Measurements from ENCODE around the gene TAS2R7. TPM values are rescaled to one million over a fixed set of nuclear protein-coding genes. Genes with fewer than 3 reads are reported as not detected.

Gene TAS2R7
- total RNA-seq, 4 donors from 2014 or later = not detected

DNA sequence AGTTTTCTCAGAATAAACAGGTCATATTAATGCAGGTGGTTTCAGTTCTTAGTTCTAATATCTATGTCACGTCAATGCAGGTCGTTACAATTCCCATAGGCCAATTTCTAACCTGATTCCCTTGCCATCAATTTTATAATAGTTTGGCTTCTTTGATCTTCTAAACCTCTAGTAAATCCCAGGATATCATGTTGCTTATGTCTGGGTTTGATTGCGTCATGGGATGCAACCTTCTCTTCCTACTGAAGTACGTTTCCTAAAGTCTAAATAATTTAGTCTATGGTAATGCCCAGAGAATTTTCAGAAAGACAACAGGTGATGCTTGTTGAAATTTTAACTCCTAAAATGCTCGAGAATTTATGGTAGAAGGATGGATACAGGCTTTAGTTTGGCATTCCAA, 19.2 kb downstream of the TAS2R7 start:
- TF ChIP-seq, protein P1, sequence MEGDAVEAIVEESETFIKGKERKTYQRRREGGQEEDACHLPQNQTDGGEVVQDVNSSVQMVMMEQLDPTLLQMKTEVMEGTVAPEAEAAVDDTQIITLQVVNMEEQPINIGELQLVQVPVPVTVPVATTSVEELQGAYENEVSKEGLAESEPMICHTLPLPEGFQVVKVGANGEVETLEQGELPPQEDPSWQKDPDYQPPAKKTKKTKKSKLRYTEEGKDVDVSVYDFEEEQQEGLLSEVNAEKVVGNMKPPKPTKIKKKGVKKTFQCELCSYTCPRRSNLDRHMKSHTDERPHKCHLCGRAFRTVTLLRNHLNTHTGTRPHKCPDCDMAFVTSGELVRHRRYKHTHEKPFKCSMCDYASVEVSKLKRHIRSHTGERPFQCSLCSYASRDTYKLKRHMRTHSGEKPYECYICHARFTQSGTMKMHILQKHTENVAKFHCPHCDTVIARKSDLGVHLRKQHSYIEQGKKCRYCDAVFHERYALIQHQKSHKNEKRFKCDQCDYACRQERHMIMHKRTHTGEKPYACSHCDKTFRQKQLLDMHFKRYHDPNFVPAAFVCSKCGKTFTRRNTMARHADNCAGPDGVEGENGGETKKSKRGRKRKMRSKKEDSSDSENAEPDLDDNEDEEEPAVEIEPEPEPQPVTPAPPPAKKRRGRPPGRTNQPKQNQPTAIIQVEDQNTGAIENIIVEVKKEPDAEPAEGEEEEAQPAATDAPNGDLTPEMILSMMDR (IDR thresholded peaks at IDR 0.05; ENCODE audit: low read depth) = no peak

- TF ChIP-seq, protein P1 (IDR thresholded peaks at IDR 0.05; ENCODE audit: low read depth) = no peak
Observed at GRCh38 chr12:10779103-10779502, 23.3 kb downstream of the TAS2R7 start.

DNA sequence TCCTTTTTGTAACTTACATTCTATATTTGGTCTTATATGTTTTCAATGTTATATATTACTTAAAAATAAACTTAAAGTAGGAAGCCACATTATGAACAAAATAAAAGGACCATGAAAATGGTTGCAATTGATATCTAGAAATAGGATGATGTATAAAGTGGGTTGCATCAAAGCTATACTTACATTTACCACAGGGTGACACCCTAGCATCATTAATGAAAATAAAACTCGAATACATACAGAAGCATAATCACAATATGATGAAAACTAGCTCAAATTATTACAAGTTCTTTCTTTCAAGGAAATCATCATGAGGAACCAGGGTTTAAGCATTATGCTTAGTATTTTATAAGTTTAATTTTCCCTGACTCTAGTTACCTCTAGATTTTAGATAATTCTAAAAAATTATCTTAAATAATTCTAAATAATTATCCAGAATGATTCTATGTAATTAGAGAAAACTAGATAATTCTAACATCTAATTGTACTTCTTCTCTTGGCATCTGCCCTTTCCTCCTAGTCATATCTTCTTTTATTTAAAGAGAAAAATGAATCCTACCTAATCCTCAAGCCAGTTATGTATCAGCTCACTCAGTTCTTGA, 31.2 kb downstream of the TAS2R7 start:
- TF ChIP-seq, protein P1 (IDR thresholded peaks at IDR 0.05; ENCODE audit: low read depth) = no peak

GRCh38 chr12:10759657-10760056, 42.8 kb downstream of the TAS2R7 start:
- TF ChIP-seq, protein P1 (IDR thresholded peaks at IDR 0.05; ENCODE audit: low read depth) = no peak

DNA sequence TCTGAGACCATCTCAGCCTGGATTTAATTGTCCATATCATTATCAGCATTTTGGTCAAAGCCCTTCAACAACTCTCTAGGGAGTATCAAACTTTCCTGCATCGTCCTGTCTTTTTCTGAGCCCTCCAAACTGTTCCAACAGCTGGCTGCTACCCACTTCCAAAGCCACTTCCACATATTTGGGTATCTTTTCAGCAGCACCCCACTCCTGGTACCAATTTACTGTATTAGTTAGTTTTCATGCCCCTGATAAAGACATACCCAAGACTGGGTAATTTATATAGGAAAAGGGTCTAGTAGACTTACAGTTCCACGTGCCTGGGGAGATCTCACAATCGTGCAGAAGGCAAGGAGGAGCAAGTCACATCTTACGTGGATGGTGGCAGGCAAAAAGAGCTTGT, 46.2 kb downstream of the TAS2R7 start:
- TF ChIP-seq, protein P1 (IDR thresholded peaks at IDR 0.05; ENCODE audit: low read depth) = no peak

GRCh38 chr12:10753059-10753458, 49.4 kb downstream of the TAS2R7 start:
- TF ChIP-seq, protein P1 (IDR thresholded peaks at IDR 0.05; ENCODE audit: low read depth) = no peak

Small RNA genes lying within 50 kb of the gene (small RNA-seq; reads per million reads assigned to genes)
- not detected for gene PRR4

Other genes starting within 250 kb of the TAS2R7 start
- gene MAGOHB, start 189.0 kb downstream of the TAS2R7 start, total RNA-seq = 10 to 100 TPM; 11.7 to 24.7 (median 14.4) TPM
- under 1 TPM in 2 of 4 donors, not detected in 2; 0.22 to 0.34 TPM for gene STYK1, start 128.6 kb downstream of the TAS2R7 start, total RNA-seq
- 100 to 1,000 TPM; 230 to 374 (median 244) TPM for gene YBX3, start 79.3 kb downstream of the TAS2R7 start, total RNA-seq
- gene TAS2R8, start 4.7 kb upstream of the TAS2R7 start, total RNA-seq = not detected
- gene TAS2R9, start 7.5 kb upstream of the TAS2R7 start, total RNA-seq = not detected
- gene TAS2R10, start 23.7 kb upstream of the TAS2R7 start, total RNA-seq = 1 to 10 TPM in 3 of 4 donors, not detected in 1; 1.1 to 2.4 (median 2.3) TPM
- 1 to 10 TPM in 3 of 4 donors, not detected in 1; 2.4 to 6.5 (median 3.8) TPM for gene PRR4, start 46.8 kb upstream of the TAS2R7 start, total RNA-seq
- 10 to 100 TPM; 17.5 to 39.8 (median 34.3) TPM for gene PRH1, start 81.6 kb upstream of the TAS2R7 start, total RNA-seq
- gene TAS2R13, start 106.9 kb upstream of the TAS2R7 start, total RNA-seq = 1 to 10 TPM; 1.8 to 5.5 (median 3.9) TPM
- gene PRH2, start 126.6 kb upstream of the TAS2R7 start, total RNA-seq = not detected
- 1 to 10 TPM; 4.1 to 5.8 (median 4.1) TPM for gene TAS2R14, start 136.6 kb upstream of the TAS2R7 start, total RNA-seq
- gene TAS2R50, start 184.3 kb upstream of the TAS2R7 start, total RNA-seq = 1 to 10 TPM; 3.4 to 4.6 (median 3.9) TPM
- gene TAS2R20, start 195.7 kb upstream of the TAS2R7 start, total RNA-seq = 1 to 10 TPM; 3.0 to 6.2 (median 5.0) TPM
- 1 to 10 TPM; 5.7 to 8.8 (median 6.2) TPM for gene TAS2R19, start 220.0 kb upstream of the TAS2R7 start, total RNA-seq
- 1 to 10 TPM; 3.4 to 7.6 (median 6.0) TPM for gene TAS2R31, start 228.8 kb upstream of the TAS2R7 start, total RNA-seq

Measured in subcutaneous adipose tissue (tissue), 4 donors.